HTR-8/SVneo (cell line): ENCODE data around the gene OR2Z1.

ENCODE experiments used
- DNase-seq: peaks from one replicate; pipeline ENCODE4 v3.0.0; 2011; ENCODE audit warnings: low spot score, mixed read lengths; ENCODE audit not compliant: insufficient read length
- FAIRE-seq: peaks from 2 replicates; lab custom pipeline; 2011; peaks lifted over from hg19 to GRCh38; lab: Jason Lieb, UNC

OR2Z1 gene

GRCh38 chr19:8721334-8721733 is at the start of gene OR2Z1:
TSS of gene OR2Z1 (plus strand) at chr19:8721634. CDS start at chr19:8731029, 9,395 bp downstream.
- DNase-seq (no peak), FAIRE-seq (no peak)

DNA sequence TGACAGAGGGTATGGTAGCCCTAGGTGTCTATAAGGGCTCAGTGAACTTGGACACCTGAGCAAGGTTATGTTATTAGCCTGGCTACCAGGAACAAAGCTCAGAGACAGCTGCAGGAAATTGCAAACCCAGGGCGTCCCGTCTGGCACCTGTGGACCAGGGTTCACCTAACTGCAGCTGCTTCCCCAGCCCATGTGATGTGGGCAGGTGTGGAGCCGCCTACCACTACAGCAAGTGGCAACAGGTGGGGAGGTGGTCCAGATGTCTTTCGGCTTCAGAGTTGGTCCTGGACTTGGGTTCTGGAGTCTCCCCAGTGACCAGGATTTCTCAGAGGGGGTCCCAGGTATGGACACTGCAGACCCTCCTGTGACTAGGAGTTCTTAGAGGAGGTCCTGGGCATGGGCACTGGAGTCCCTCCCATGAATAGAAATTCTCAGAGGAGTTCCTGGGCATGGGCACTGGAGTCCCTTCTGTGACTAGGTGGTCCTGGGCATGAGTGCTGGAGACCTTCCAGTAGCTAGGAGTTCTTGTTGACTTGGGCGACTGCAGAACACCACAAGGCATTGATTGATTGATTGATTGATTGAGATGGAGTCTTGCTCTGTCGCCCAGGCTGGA is 48.0 kb upstream of the OR2Z1 start:
- FAIRE-seq: no peak
- no peak for DNase-seq

DNA sequence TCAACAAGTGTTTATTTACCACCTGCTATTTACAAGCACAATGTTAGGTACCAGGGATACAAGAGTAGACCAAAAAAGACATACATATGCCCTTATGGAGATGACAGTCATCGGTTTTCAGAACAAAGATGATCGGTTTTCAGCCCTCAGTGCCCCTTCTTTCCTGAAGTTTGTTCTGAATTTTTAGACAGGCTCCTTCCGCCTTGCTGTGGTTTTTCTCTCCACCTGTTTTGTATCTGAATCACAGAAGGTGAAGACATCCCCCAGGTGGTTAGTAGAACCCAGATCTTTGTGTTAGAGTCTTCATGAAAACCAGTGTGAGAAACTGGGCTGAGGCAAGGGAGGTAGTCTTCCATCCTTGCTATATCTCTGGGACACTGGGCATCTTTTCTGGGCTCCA is 46.4 kb upstream of the OR2Z1 start:
- DNase-seq (no peak), FAIRE-seq (no peak)

GRCh38 chr19:8678244-8678807 is 43.1 kb upstream of the OR2Z1 start:
- no peak for DNase-seq
- FAIRE-seq: no peak

GRCh38 chr19:8680676-8681344 is 40.6 kb upstream of the OR2Z1 start:
- no peak for FAIRE-seq

DNA sequence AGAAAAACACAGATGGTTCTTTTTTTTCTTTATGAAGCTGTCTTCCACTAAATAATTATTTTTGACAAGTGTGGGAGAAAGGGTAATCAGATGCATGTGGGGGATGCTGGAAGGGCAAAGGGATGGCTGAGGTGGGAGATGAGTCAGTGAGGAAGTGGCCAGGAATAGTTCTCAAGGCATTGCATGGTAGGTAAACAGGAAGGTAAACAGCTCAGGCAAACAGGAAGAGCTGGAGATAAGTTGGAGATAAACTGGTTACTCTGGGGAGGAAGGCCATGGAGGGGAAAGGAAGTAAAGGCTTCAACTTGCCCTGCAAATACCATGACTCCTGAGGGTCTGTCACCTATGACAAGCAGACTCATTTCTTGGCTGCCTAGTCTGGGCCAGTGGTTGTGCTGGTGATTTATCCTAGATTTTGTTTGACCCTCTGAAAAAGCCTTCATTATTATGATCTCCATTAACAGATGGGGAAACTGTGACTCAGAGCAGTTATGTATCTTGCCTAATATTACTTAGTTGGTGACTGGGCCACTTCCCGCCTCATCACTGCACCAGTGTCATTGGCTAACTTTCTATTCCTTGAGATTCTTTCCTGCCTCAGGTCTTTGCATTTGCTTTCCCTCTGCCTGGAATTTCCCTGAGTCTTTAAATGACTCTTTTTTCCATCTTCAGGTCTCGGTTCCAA is 39.9 kb upstream of the OR2Z1 start:
- DNase-seq (no peak), FAIRE-seq (no peak)

More at GRCh38 chr19:8680676-8681344, 40.6 kb upstream of the OR2Z1 start:
- no peak for DNase-seq

DNA sequence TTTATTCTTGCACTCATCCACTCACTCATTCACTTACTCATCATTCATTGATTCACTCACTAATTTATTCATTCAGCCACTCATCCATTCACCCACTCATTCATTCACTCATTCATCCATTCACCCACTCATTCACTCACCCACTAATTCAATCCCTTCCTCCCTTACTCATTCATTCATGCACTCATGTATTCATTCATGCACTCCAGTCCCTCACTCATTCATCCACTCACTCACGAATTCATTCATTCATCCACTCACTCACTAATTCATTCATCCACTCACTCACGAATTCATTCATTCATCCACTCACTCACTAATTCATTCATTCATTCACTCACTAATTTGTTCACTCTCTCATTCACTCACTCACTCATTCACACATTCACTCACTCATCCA is 39.0 kb upstream of the OR2Z1 start:
- DNase-seq (no peak), FAIRE-seq (no peak)

DNA sequence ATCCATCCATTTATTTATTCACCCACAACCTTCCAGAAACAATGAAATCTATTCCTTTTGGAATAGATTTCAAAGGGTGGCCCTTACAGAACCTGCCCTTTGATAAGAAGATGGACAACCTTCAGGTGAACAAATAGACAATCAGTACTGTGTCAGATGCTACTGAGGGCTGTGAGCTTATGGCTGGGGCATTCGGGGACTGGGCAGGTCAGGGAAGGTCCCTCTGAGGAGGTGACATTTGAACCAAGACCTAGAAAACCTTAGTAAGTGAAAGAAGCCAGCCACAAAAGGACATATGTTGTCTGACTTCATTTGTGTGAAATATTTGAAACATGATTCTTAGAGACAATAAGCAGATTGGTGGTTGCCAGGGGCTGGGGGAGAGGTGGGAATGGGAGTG is 38.5 kb upstream of the OR2Z1 start:
- no peak for FAIRE-seq
- DNase-seq: no peak

- FAIRE-seq (peak; percentile 9), DNase-seq (no peak)
These were observed 37.2 kb upstream of the OR2Z1 start for GRCh38 chr19:8684001-8684902.

- no peak for FAIRE-seq
These were observed 34.9 kb upstream of the OR2Z1 start for GRCh38 chr19:8686549-8686948.

GRCh38 chr19:8688930-8689329 is 32.5 kb upstream of the OR2Z1 start:
- no peak for FAIRE-seq

More at GRCh38 chr19:8686549-8686948, 34.9 kb upstream of the OR2Z1 start:
- no peak for DNase-seq

GRCh38 chr19:8690753-8691539 is 30.5 kb upstream of the OR2Z1 start:
- FAIRE-seq (no peak), DNase-seq (no peak)

More at GRCh38 chr19:8688930-8689329, 32.5 kb upstream of the OR2Z1 start:
- DNase-seq: no peak

DNA sequence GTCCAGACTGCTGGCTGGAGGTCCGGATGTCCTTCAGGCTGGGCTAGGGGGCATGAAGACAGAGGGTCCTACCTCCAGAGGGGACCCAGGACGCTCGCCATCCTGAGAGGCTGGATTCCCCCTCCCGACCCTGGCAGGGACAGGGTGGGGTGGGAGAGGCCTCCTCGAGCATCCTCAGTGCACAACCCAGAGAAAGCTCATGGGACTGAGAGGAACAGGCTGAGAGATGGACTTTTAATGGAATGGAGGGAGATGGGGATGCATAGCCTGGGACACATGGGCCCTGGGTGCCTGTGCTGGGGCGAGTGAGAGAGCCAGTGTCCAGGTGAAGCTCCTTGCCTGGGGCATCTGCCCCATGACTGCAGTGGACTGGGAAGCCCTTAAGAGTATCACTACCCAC is 25.9 kb upstream of the OR2Z1 start:
- no peak for FAIRE-seq
- no peak for DNase-seq

DNA sequence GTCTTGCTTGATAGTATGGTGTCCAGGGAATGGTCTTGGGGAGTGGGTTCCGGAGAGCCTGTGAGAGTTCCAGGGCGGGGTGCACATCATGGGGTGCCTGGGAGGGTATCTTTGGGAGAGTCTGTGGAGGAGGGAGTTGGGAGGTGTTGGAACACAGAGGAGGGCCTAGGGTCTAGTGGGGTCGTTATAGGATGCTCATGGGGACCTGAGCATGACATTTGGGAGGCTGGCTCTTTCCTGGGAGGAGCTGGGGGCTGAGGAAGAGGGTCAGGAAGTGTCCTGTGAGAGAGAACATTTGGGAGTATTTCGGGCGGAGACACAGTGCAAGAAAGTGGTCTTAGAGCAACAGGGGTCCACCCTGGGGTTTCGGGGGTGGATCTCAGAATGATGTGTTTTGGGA is 25.5 kb upstream of the OR2Z1 start:
- no peak for DNase-seq
- FAIRE-seq: no peak

GRCh38 chr19:8696993-8697392 is 24.4 kb upstream of the OR2Z1 start:
- DNase-seq: no peak
- no peak for FAIRE-seq

DNA sequence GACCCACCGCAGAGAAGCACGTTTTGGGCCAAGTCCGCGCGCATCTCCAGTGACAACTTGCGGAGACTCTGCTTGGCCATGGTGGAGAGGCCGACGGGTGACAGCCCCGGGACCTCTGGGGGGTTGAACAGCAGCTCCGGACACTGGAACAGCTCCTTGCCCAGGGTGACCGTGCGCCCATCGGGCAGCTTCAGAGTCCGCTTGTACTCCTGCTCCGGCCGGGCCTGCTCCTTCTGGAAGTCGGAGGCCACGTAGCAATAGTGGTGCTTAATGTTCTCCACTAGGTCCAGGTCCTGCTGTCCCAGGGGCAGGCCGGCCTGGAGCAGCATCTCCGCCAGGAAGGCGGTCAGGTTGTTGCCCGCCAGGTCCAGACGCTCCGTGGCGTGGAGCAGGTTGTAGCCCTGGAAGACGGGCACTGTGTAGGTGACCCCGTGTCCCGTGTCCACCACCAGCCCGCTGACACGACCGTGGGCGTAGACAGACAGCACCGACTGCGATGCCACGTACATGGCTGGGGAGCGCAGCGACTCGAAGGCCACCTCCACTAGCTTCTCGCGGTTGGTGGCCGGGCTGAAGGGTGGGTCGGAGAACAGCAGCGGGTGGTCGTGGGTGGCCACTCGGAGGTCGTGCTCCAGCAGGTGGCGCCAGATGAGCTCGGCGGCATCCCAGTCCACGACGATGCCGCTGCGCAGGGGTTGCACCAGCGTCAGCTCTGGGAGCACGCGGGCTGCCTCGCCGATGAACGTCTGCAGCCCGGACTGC is 23.6 kb upstream of the OR2Z1 start:
- FAIRE-seq (no peak), DNase-seq (no peak)

- no peak for FAIRE-seq
- no peak for DNase-seq
These were observed 22.9 kb upstream of the OR2Z1 start, which contains the start of gene ACTL9 for GRCh38 chr19:8698433-8699063. TSS of gene ACTL9 (minus strand) at chr19:8698795. CDS start at chr19:8698701, 94 bp downstream.

DNA sequence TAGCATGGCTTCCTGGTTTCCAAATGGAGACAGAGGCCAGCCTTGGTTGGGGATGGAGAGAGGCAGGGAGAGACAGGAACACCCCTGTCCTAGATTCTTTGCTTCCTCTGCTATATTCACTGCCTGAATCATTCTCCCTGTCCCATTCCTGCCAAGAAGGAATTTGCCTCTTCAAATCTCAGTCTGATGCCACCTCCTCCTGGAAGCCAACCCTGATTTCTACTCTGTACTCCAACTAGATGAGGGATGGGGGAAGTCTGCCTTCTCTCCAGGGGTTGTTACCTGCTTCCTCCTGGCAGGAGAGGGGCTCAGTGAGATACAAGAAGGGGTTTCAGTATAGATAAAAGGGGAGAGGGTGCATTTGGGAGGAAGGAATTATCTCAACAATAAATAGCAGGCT is 21.5 kb upstream of the OR2Z1 start:
- no peak for FAIRE-seq
- DNase-seq: no peak
